IMR-90 (cell line): ENCODE results near the gene KRTAP6-2. TPM values are rescaled to one million over a fixed set of nuclear protein-coding genes. Genes with fewer than 3 reads are reported as not detected.

Experiments used
- ATAC-seq: fragments of 200-7000 bp; cut with Tn5 transposase; 2 replicates; pipeline ENCODE4 v1.9.1; 2020; ENCODE audit warnings: low read depth, mild to moderate bottlenecking, moderate library complexity
- Bru-seq: library from RNA; stranded (reverse); fragments of 400-500 nt; gene quantifications from one replicate; lab custom pipeline; 2021; lab: Mats Ljungman, UMichigan
- BruChase-seq, 2 experiments: library from RNA; stranded (reverse); fragments of 400-500 nt; gene quantifications; one replicate each; lab custom pipeline; 2021; lab: Mats Ljungman, UMichigan
- BruUV-seq: library from RNA; stranded (reverse); fragments of 400-500 nt; replicated peaks from 2 replicates; lab custom pipeline; 2021; lab: Mats Ljungman, UMichigan
- CTCF ChIA-PET: fragments of 300-600 bp; formaldehyde crosslinking; extraction: SDS; loops from one replicate; lab custom pipeline; 2021; ENCODE audit warnings: antibody characterized with exemption; lab: Yijun Ruan, JAX
- POLR2A ChIA-PET: fragments of 300-600 bp; sonication (Branson Sonifier 250); formaldehyde crosslinking; loops from one replicate; lab custom pipeline; 2022; ENCODE audit warnings: antibody characterized with exemption; ENCODE audit not compliant: unreplicated experiment; lab: Charles Lee
- DNase-seq: peaks from one replicate; pipeline ENCODE4 v3.0.0; 2013
- H2AFZ ChIP-seq: replicated peaks from 2 replicates; pipeline ENCODE3; 2013; ENCODE audit warnings: low read length, mild to moderate bottlenecking; ENCODE audit not compliant: poor library complexity
- H2AK5ac ChIP-seq: 2 replicates; pipeline ENCODE4 v1.6.1; 2013; ENCODE audit warnings: low read depth, low read length, inconsistent platforms
- H2AK9ac ChIP-seq: replicated peaks from 2 replicates; pipeline ENCODE3; 2013; ENCODE audit warnings: mild to moderate bottlenecking, low read depth, low read length, moderate library complexity; ENCODE audit not compliant: poor library complexity
- H2BK120ac ChIP-seq: 2 replicates; pipeline ENCODE4 v1.6.1; 2013; ENCODE audit warnings: low read depth, low read length, inconsistent platforms
- H2BK15ac ChIP-seq: 3 replicates; pipeline ENCODE4 v1.6.1; 2013; ENCODE audit warnings: low read depth, low read length, inconsistent platforms
- H2BK20ac ChIP-seq: 2 replicates; pipeline ENCODE4 v1.6.1; 2013; ENCODE audit warnings: low read depth, mild to moderate bottlenecking, inconsistent platforms, low read length, moderate library complexity
- H2BK5ac ChIP-seq: 2 replicates; pipeline ENCODE4 v1.6.1; 2013; ENCODE audit warnings: mild to moderate bottlenecking, low read depth, low read length, inconsistent platforms; ENCODE audit not compliant: poor library complexity, severe bottlenecking
- H3K14ac ChIP-seq: replicated peaks from 2 replicates; pipeline ENCODE4 v1.6.1; 2013; ENCODE audit warnings: low read depth, low read length, inconsistent platforms
- H3K18ac ChIP-seq: 2 replicates; pipeline ENCODE4 v1.6.1; 2013; ENCODE audit warnings: low read depth, low read length, control low read depth
- H3K23ac ChIP-seq: 2 replicates; pipeline ENCODE4 v1.6.1; 2013; ENCODE audit warnings: low read depth, low read length, inconsistent platforms
- H3K27ac ChIP-seq: 2 replicates; pipeline ENCODE4 v1.5.1; 2013; ENCODE audit warnings: mild to moderate bottlenecking, control low read depth, low read length; ENCODE audit not compliant: insufficient read depth
- H3K27me3 ChIP-seq: 2 replicates; pipeline ENCODE4 v1.6.1; 2013; ENCODE audit warnings: low read length; ENCODE audit not compliant: control insufficient read depth, insufficient read depth
- H3K36me3 ChIP-seq: 2 replicates; pipeline ENCODE4 v1.6.1; 2013; ENCODE audit warnings: low read length, mixed read lengths; ENCODE audit not compliant: control insufficient read depth, insufficient read depth
- H3K4ac ChIP-seq: 2 replicates; pipeline ENCODE4 v1.6.1; 2013; ENCODE audit warnings: low read depth, low read length, inconsistent platforms
- H3K4me1 ChIP-seq: 2 replicates; pipeline ENCODE4 v1.6.1; 2013; ENCODE audit warnings: low read length, mixed read lengths; ENCODE audit not compliant: control insufficient read depth, insufficient read depth
- H3K4me2 ChIP-seq: 2 replicates; pipeline ENCODE4 v1.6.1; 2013; ENCODE audit warnings: low read depth, mild to moderate bottlenecking, control low read depth, low read length, moderate library complexity
- H3K4me3 ChIP-seq: 2 replicates; pipeline ENCODE4 v1.5.1; 2013; ENCODE audit warnings: low read depth, mild to moderate bottlenecking, control low read depth, low read length, moderate library complexity; ENCODE audit not compliant: insufficient read depth
- H3K56ac ChIP-seq: 2 replicates; pipeline ENCODE4 v1.6.1; 2013; ENCODE audit warnings: low read length, inconsistent platforms; ENCODE audit not compliant: insufficient read depth; ENCODE audit errors: extremely low read depth
- H3K79me1 ChIP-seq, 2 experiments: 2 replicates each; pipeline ENCODE4 v1.6.1; 2013; ENCODE audit warnings: low read length in 2 of 2, inconsistent platforms in 1 of 2, low read depth in 1 of 2
- H3K9ac ChIP-seq: 2 replicates; pipeline ENCODE4 v1.6.1; 2013; ENCODE audit warnings: low read depth, low read length, control low read depth
- H3K9me1 ChIP-seq: 2 replicates; pipeline ENCODE4 v1.6.1; 2013; ENCODE audit warnings: low read length, inconsistent platforms; ENCODE audit not compliant: insufficient read depth
- H3K9me3 ChIP-seq: 2 replicates; pipeline ENCODE4 v1.6.1; 2013; ENCODE audit warnings: low read length; ENCODE audit not compliant: control insufficient read depth, insufficient read depth
- H4K20me1 ChIP-seq: 2 replicates; pipeline ENCODE4 v1.6.1; 2013; ENCODE audit warnings: low read length, inconsistent platforms; ENCODE audit not compliant: insufficient read depth
- H4K5ac ChIP-seq: 2 replicates; pipeline ENCODE4 v1.6.1; 2013; ENCODE audit warnings: mild to moderate bottlenecking, low read depth, low read length, control low read depth
- H4K8ac ChIP-seq, 2 experiments: 2 replicates each; pipeline ENCODE4 v1.6.1; 2013; ENCODE audit warnings: low read depth in 2 of 2, low read length in 2 of 2, control low read depth in 1 of 2, inconsistent platforms in 1 of 2
- H4K91ac ChIP-seq: 2 replicates; pipeline ENCODE4 v1.6.1; 2013; ENCODE audit warnings: low read depth, low read length, inconsistent platforms; ENCODE audit not compliant: insufficient read depth
- BHLHE40 ChIP-seq: fragments of 150-350 bp; IDR thresholded peaks from 2 replicates; pipeline ENCODE4 v1.6.1; 2016; ENCODE audit warnings: mild to moderate bottlenecking, low read depth, low read length
- CTCF ChIP-seq: conservative IDR thresholded peaks from 2 replicates; pipeline ENCODE4 v1.5.1; 2012; ENCODE audit warnings: mild to moderate bottlenecking, low read depth, low read length, improper control_type of control experiment
- MAZ ChIP-seq: IDR thresholded peaks from 2 replicates; pipeline ENCODE4 v1.6.1; 2012; ENCODE audit warnings: low read depth, mild to moderate bottlenecking, low read length, improper control_type of control experiment, moderate library complexity, borderline replicate concordance
- WGBS, 2 experiments: methylation state at CpG; one replicate each; pipeline versions ENCODE4 v1.1.5 to v1.1.7; 2013; ENCODE audit warnings: missing lambda C conversion rate in 2 of 2; ENCODE audit not compliant: insufficient read length in 1 of 2; ENCODE audit errors: extremely low coverage in 2 of 2; 5-methylcytosine and 5-hydroxymethylcytosine counted together
- dilution Hi-C: fragments of 300-500 bp; cut with HindIII; formaldehyde crosslinking; loops from one replicate; pipeline ENCODE4 v1.14.3; 2018; ENCODE audit warnings: low sequenced_read_pairs; ENCODE audit not compliant: unreplicated experiment
- in situ Hi-C: fragments of 300-500 bp; cut with MboI; formaldehyde crosslinking; loops from 3 replicates; pipeline ENCODE4 v1.14.3; 2019; ENCODE audit warnings: low sequenced_read_pairs, inconsistent platforms, mixed read lengths
- intact Hi-C: fragments of 100-400 bp; cut with micrococcal nuclease; formaldehyde crosslinking; loops from 2 replicates; pipeline ENCODE4 v1.10.0; 2022
- long read RNA-seq: library from polyadenylated mRNA; unstranded; transcript quantifications from one replicate; pipeline ENCODE4 v2.0.0, GENCODE V29; 2021; ENCODE audit not compliant: unreplicated experiment
- polyA plus RNA-seq, 3 experiments: library from polyadenylated mRNA; depleted of rRNA; stranded (reverse); fragments of >200 nt; gene quantifications; 2 replicates each; pipeline ENCODE4 v1.2.3, GENCODE V29; 2012; ENCODE audit warnings: low replicate concordance in 1 of 3
- total RNA-seq: library from RNA; depleted of rRNA; stranded (reverse); fragments of >200 nt; gene quantifications from 2 replicates; pipeline ENCODE4 v1.2.3, GENCODE V29; 2012; rRNA removed

KRTAP6-2 gene
- total RNA-seq (not detected in 2 replicates), polyA plus RNA-seq (2012; rRNA removed) (not detected in 2 replicates), Bru-seq, nascent RNA (not detected), BruChase-seq, experiment 1, labeled RNA remaining after a 6-hour chase (not detected), BruChase-seq, experiment 2, labeled RNA remaining after a 2-hour chase (not detected)
- not detected in 2 replicates for polyA plus RNA-seq (2012; cell fraction: cytosol; rRNA removed)
- polyA plus RNA-seq (2012; cell fraction: nucleus; rRNA removed; ENCODE audit: low replicate concordance): not detected in 2 replicates
- long read RNA-seq: 0 reads

- no peak within 1 kb of the TSS for H2AK5ac ChIP-seq
- H3K27ac ChIP-seq: no peak within 1 kb of the TSS
- H3K14ac ChIP-seq: no peak within 1 kb of the TSS
- H2AFZ ChIP-seq: no peak within 1 kb of the TSS
- no peaks in the 10 kb centered on the region for H3K79me1 ChIP-seq
- ChIA-PET POLR2A (no interaction called here), CTCF (no interaction called here)
- no peak within 1 kb of the TSS for H2BK120ac ChIP-seq
- whole genome bisulfite sequencing, 2 experiments: 80% methylated on average over 1 of the region's 6 CpGs; no CpG with 5 or more reads in 1 of the 2 experiments
- H3K9me1 ChIP-seq: no peaks in the 10 kb centered on the region
- H2AK9ac ChIP-seq: no peak within 1 kb of the TSS
- H4K91ac ChIP-seq: no peak within 1 kb of the TSS
- H3K9me3 ChIP-seq: peaks cover 9% of the 10 kb centered on the region
- no peak within 1 kb of the TSS for H4K8ac ChIP-seq
- no peak within 1 kb of the TSS for H3K4ac ChIP-seq
- no peak within 1 kb of the TSS for H3K18ac ChIP-seq
- H4K5ac ChIP-seq: no peak within 1 kb of the TSS
- no peaks in the 10 kb centered on the region for H3K4me1 ChIP-seq
- no peak within 1 kb of the TSS for H2BK5ac ChIP-seq
- H4K20me1 ChIP-seq: no peaks in the 10 kb centered on the region
- H3K23ac ChIP-seq: no peak within 1 kb of the TSS
- DNase-seq (no peak), ATAC-seq (no peak)
- H3K56ac ChIP-seq: no peak within 1 kb of the TSS
- intact Hi-C loops: no loop called here
- H3K4me2 ChIP-seq: no peak within 1 kb of the TSS
- H3K9ac ChIP-seq: no peak within 1 kb of the TSS
- H3K4me3 ChIP-seq: no peak within 1 kb of the TSS
- dilution Hi-C loops: no loop called here
- H3K27me3 ChIP-seq: no peaks in the 10 kb centered on the region
- no peak for TF ChIP-seq CTCF
- TF ChIP-seq MAZ: no peak
- TF ChIP-seq BHLHE40: no peak
- no peaks in the 10 kb centered on the region for H3K36me3 ChIP-seq
- H2BK20ac ChIP-seq: no peak within 1 kb of the TSS
- BruUV-seq: no TSS peak
- in situ Hi-C loops: no loop called here
- no peak within 1 kb of the TSS for H2BK15ac ChIP-seq
Measured at GRCh38 chr21:30598802-30599201, at the start of gene KRTAP6-2. TSS of gene KRTAP6-2 (minus strand) at chr21:30598902. CDS start at chr21:30598874, 28 bp downstream.
